AG04450 (cell line): Measurements from ENCODE around the gene TERB2. TPM values are rescaled to one million over a fixed set of nuclear protein-coding genes. Genes with fewer than 3 reads are reported as not detected.
"Not testable (repeated sequence)": the region's sequence is repeated elsewhere in the genome, so short reads cannot be mapped to it uniquely, and the experiment has no call there.

Experiments
- CTCF ChIA-PET: fragments of 300-600, 350-600 bp; formaldehyde crosslinking; extraction: SDS; loops from one replicate; lab custom pipeline; 2022; ENCODE audit warnings: antibody characterized with exemption, inconsistent platforms; lab: Charles Lee
- POLR2A ChIA-PET: fragments of 350-600 bp; formaldehyde crosslinking; extraction: SDS; loops from one replicate; lab custom pipeline; 2021; ENCODE audit warnings: antibody characterized with exemption, inconsistent platforms; lab: Yijun Ruan, JAX
- DNase-seq: peaks from one replicate; pipeline ENCODE4 v3.0.0-alpha.2; 2011; ENCODE audit warnings: low read depth, low spot score
- H3K27ac ChIP-seq: one replicate; pipeline ENCODE4 v1.5.1; 2012; ENCODE audit warnings: low read depth, low read length, control low read depth
- H3K27me3 ChIP-seq: one replicate; pipeline ENCODE4 v1.6.0; 2012; ENCODE audit warnings: low read length; ENCODE audit not compliant: control insufficient read depth, insufficient read depth
- H3K4me3 ChIP-seq: 2 replicates; pipeline ENCODE4 v1.5.1; 2011; ENCODE audit warnings: mild to moderate bottlenecking, low read depth, low read length, control low read depth
- H3K9me3 ChIP-seq: 2 replicates; pipeline ENCODE4 v1.5.1; 2012; ENCODE audit warnings: low read length; ENCODE audit not compliant: control insufficient read depth, insufficient read depth
- CTCF ChIP-seq: IDR thresholded peaks from 2 replicates; pipeline ENCODE4 v1.5.1; 2011; ENCODE audit warnings: low read depth, low read length, control low read depth, inconsistent platforms
- polyA plus RNA-seq: library from polyadenylated mRNA; depleted of rRNA; stranded (reverse); fragments of >200 nt; gene quantifications from 2 replicates; pipeline ENCODE4 v1.2.3, GENCODE V29; 2011

Gene TERB2
- polyA plus RNA-seq, 1 experiment, result not detected

- H3K4me3 ChIP-seq, DNase-seq, H3K9me3 ChIP-seq, H3K27me3 ChIP-seq, H3K27ac ChIP-seq, CTCF ChIA-PET, POLR2A ChIA-PET: not testable (repeated sequence)
Measured at GRCh38 chr15:44958302-44958701, 1.8 kb downstream of the TERB2 start.

- ChIA-PET CTCF (interaction anchor here (0.6 to 2.3 kb wide), 6 partner anchors 9 to 248 kb away, joined by 3 to 15 read pairs (median 4); no protein-coding TSS in a partner anchor), POLR2A (no interaction called here)
- Histone ChIP-seq H3K27ac (no peak overlapping the region), H3K4me3 (no peak overlapping the region), H3K27me3 (no peaks in the 10 kb centered on the region), H3K9me3 (no peaks in the 10 kb centered on the region)
- DNase-seq, result no peak
- no peak for TF ChIP-seq CTCF
Measured at GRCh38 chr15:44968475-44968874, 12.0 kb downstream of the TERB2 start.

GRCh38 chr15:44971036-44971435 lies 14.5 kb downstream of the TERB2 start:
- no peak for DNase-seq
- ChIA-PET POLR2A (no interaction called here), CTCF (interaction anchor here (0.9 kb wide), 1 partner anchor 66 kb away, joined by 3 read pairs; no protein-coding TSS in a partner anchor)
- TF ChIP-seq CTCF, result no peak
- Histone ChIP-seq H3K4me3 (no peak overlapping the region), H3K9me3 (no peaks in the 10 kb centered on the region), H3K27ac (no peak overlapping the region), H3K27me3 (no peaks in the 10 kb centered on the region)

- H3K4me3 ChIP-seq, H3K27me3 ChIP-seq, H3K9me3 ChIP-seq, POLR2A ChIA-PET, H3K27ac ChIP-seq, DNase-seq, CTCF ChIA-PET: not testable (repeated sequence)
Measured at GRCh38 chr15:44976183-44976582, 19.7 kb downstream of the TERB2 start.

GRCh38 chr15:44977781-44978180 lies 21.3 kb downstream of the TERB2 start:
- H3K27me3 ChIP-seq, H3K9me3 ChIP-seq, DNase-seq, POLR2A ChIA-PET, H3K27ac ChIP-seq, H3K4me3 ChIP-seq: not testable (repeated sequence)
- CTCF ChIA-PET, result interaction anchor here (1.0 kb wide), 1 partner anchor 9 kb away, joined by 3 read pairs; no protein-coding TSS in a partner anchor

GRCh38 chr15:44979617-44980339 lies 23.3 kb downstream of the TERB2 start:
- CTCF ChIA-PET, result interaction anchor here (0.6 kb wide), 1 partner anchor 11 kb away, joined by 3 read pairs; no protein-coding TSS in a partner anchor
- H3K4me3 ChIP-seq, H3K27ac ChIP-seq, POLR2A ChIA-PET, H3K27me3 ChIP-seq, DNase-seq, H3K9me3 ChIP-seq: not testable (repeated sequence)

- H3K4me3 ChIP-seq, H3K9me3 ChIP-seq, DNase-seq, CTCF ChIA-PET, POLR2A ChIA-PET, H3K27me3 ChIP-seq, H3K27ac ChIP-seq: not testable (repeated sequence)
Measured at GRCh38 chr15:44984144-44984543, 27.7 kb downstream of the TERB2 start.

- H3K9me3 ChIP-seq, H3K4me3 ChIP-seq, H3K27me3 ChIP-seq, DNase-seq, CTCF ChIA-PET, POLR2A ChIA-PET, H3K27ac ChIP-seq: not testable (repeated sequence)
Measured at GRCh38 chr15:44986346-44987055, 30.0 kb downstream of the TERB2 start.

- CTCF ChIA-PET, result not testable (repeated sequence)
Measured at GRCh38 chr15:44987711-44988110, 31.2 kb downstream of the TERB2 start.

More at GRCh38 chr15:44987711-44988110, 31.2 kb downstream of the TERB2 start:
- H3K4me3 ChIP-seq, POLR2A ChIA-PET, DNase-seq, H3K27me3 ChIP-seq, H3K9me3 ChIP-seq, H3K27ac ChIP-seq: not testable (repeated sequence)
